HG03460 (cell line): ENCODE measurements around the gene CACNA2D3.

Experiments
- ATAC-seq: cut with Tn5 transposase; IDR thresholded peaks from one replicate; pipeline ENCODE4 v1.9.1; 2021; ENCODE audit not compliant: unreplicated experiment

The CACNA2D3 gene

DNA sequence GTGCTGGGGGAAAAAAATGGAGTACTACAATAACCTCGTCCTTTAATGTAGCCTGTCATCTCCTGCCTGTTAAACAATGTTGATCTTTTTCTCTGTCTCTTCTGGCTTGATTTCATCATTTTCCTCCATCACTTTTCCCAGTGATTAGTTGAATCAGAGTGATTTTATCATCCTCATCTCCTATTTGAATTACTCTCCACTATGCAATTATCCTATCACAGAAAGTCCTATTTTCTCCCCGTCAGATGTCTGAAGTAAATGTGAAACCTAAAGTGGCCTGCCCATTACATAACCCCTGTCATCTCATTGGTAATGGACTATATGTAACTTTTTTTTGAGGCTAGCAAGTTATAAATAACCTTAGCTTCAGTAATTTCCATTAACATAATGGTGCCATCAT lies 201.8 kb downstream of the CACNA2D3 start:
- no peak for ATAC-seq

DNA sequence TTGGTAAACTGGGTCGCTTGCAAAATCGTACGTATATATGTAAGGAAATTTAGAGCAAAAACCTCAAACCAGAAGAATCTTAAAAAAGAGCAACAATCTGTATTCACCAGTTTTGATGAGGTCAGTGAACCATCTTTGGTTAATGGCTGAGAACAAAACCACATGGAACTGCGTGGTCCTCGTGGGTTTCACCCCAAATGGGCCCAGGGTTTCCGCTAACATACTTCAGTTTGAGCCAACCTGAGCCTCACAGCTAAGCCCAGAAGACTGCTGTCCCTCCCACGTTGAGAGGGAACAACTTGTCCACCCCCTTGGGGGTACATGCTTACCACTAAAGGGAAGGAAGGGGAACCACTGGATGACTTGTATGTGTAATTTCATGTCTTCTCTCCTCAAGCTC lies 204.6 kb downstream of the CACNA2D3 start:
- no peak for ATAC-seq

- ATAC-seq: no peak
Observed at GRCh38 chr3:54331341-54331740, 209.0 kb downstream of the CACNA2D3 start.

- ATAC-seq: no peak
Observed at GRCh38 chr3:54337846-54338245, 215.5 kb downstream of the CACNA2D3 start.

DNA sequence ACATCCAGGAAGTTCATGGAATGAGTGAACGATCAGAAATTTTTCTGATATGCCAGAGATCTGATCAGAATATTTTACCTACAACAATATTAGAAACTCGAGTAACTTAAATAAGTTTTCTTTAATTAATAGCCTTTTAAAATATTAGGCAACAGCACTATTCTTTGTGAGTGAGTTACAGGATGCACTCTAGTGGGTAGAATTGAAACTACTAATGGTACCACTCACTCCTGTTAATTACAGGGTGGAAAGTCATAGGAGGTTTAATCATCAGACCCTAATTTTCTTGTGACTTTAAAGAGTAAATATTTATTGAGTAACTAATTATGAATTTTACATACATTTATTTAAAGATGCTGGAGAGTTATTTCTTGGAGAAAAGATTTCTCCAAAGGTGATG lies 217.3 kb downstream of the CACNA2D3 start:
- ATAC-seq: no peak

DNA sequence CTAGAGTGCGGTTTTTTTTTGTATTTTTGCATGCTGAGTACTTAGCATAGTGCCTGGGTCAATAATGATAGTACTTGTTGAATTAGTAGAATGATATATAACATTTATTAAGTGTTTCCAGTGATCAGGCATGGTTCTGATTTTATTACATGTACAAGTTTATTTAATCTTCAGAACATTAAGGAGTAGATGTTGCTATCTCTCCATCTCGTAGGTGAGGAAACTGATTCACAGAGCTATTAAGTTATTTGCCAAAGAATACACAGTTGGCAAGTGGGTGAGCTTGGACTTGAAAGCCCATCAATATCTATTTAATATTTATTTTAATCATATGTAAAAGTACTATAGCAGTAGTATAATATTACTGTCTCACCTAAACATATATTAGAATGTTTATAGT lies 219.5 kb downstream of the CACNA2D3 start:
- no peak for ATAC-seq

DNA sequence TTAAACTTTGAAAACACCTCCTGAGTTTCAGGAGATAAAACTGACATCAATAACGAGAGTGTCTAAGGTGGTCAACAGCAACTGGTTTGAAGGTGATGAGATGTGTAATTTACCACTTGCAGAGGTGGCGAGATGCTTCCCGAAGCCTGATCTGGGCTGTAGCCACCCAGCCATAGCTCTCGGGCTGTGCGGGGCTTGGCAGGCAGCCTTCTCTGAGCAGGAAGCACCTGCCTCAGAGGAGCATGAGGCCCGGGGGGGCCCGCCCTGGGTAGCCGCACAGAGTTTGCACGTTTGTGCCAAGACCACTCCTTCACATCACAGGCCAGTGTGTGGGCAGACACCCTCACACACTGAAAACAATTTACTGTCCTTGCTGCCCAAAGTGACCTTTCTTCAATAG lies 220.3 kb downstream of the CACNA2D3 start:
- no peak for ATAC-seq

GRCh38 chr3:54343495-54343894 lies 221.1 kb downstream of the CACNA2D3 start:
- ATAC-seq: no peak

- no peak for ATAC-seq
Observed at GRCh38 chr3:54344601-54345231, 222.4 kb downstream of the CACNA2D3 start.

- ATAC-seq: no peak
Observed at GRCh38 chr3:54345847-54346375, 223.6 kb downstream of the CACNA2D3 start.

DNA sequence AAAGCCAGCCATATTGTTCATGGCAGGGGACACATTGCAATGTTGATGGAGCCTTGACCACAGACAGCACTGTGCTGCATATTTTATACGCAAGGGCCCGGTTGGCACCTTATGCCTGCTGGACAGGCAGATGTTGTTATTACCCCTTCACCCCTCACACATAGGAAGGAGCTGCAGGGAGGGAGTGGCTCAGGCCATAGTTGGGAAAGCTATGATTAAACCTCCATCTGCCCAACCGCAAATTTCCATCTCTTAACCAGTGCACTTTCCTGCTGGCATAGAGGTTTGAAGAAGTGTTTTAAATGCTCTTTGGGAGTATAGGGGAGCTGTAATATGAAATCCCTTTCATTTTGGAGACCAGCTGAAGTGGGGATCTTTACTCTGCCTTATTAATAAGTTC lies 224.7 kb downstream of the CACNA2D3 start:
- no peak for ATAC-seq

GRCh38 chr3:54347933-54348332 lies 225.6 kb downstream of the CACNA2D3 start:
- no peak for ATAC-seq

GRCh38 chr3:54349231-54349652 lies 226.9 kb downstream of the CACNA2D3 start:
- ATAC-seq: no peak

DNA sequence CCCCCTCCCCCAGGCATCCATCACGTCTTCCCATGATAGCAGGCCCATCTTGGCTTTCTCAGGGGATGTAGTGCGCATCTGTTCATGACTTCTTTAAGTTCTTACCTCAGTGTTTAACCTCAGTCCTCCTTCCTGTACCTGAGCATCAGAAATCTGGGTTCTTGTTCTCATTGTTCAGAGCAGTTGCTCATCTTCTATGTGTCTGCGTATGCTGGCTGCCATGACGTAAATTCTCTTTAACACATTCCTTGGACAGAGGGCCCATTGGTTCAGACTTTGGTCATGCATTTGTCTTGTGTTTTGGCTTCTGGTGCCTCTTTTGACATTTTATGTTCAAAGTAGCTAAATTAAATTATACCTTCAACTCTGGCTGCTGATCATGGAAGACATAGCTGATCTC lies 227.3 kb downstream of the CACNA2D3 start:
- ATAC-seq: no peak

DNA sequence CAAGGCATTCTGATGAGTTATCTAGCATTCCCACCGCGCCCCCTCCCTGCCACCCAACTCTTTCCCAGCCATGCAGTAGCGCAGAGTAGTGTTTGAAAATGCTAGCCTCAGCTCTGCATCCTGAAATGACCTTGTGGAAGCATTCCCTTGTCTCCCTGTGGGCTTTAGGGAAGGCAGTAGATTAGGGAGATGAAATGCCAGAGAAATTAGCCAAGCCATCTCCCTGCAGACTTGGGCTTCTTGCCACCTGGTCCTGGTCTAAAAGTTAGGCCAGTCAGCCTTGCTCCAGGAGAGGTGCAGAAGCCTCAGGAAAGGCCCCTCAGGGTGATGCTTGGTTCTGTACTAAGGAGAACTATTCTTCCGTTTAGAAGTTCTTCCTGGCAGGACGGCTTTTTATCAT lies 231.2 kb downstream of the CACNA2D3 start:
- no peak for ATAC-seq

DNA sequence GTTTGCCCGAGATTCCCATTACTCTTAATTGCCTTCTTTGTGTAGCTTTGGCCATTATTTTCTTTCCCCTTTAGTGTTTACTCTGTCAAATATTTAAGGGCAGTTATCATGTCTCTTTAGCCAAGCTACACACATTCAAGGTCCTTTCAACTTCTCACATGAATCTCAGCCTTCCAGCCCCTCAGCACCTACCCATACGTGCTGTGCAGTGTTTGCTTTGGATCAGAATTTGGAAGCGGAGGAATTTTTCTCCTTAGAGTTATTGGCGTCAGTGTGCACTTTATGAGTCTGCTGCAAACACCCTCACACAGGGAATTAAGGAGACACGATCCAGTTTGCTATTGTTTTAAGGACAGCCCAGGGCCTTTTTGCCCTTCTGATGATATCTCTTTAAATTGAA lies 231.6 kb downstream of the CACNA2D3 start:
- ATAC-seq: no peak

DNA sequence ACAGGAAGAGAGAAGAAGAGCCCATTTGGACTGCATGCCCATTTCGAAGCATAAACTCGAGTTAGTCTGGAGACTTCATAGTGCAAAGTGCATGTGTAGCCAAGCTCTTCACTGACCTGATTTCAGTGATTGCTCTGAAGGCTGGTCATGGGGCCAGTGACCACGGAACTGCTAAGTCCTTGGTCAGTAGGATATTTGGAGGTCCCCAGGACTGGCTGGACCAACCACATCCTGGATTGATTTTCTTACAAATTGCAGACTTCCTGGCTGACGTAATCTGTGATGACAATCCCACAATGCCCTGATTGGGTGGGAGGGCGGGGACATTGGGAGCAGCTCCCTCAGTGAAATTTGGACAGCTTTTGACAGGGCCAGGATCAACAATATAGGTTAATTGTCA lies 233.4 kb downstream of the CACNA2D3 start:
- no peak for ATAC-seq

GRCh38 chr3:54356261-54357045 lies 234.1 kb downstream of the CACNA2D3 start:
- ATAC-seq: no peak

GRCh38 chr3:54357301-54357700 lies 234.9 kb downstream of the CACNA2D3 start:
- no peak for ATAC-seq

- ATAC-seq: no peak
Observed at GRCh38 chr3:54358316-54358715, 236.0 kb downstream of the CACNA2D3 start.

GRCh38 chr3:54358969-54359694 lies 236.8 kb downstream of the CACNA2D3 start:
- ATAC-seq: no peak

DNA sequence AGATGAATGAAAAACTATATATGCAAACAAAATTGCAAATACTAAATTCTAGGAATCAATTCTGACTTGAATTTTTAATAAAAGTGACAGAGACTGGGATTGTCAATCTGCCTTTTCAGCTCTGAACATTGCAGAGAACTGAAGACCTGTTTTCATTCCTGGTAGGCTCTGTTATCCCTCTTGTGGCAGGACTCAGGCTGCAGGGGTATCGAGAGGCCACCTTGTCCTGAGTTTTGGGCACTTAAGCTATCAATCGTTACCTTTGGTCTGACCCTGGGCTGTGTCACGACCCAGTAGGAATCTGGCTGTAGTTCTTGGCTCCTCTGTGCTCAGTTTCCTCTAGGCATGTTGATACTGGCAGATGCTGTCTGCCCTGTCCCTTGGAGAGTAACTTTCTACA lies 238.0 kb downstream of the CACNA2D3 start:
- ATAC-seq: no peak
